Activated T-helper 1 cell treated with anti-CD3 and anti-CD28 coated beads, Interleukin-12 subunit alpha, Interleukin-12 subunit beta, Interleukin-2, Interleukin-4 antibody, amounts not matched to agents 30 ng/mL and 10 ng/mL and 1 ng/mL, durations not matched to agents 14 hours and 24 hours and 36 hours (primary cell): ENCODE data around the gene IL21R. TPM values are rescaled to one million over a fixed set of nuclear protein-coding genes. Genes with fewer than 3 reads are reported as not detected.

Experiments
- DNase-seq: peaks from one replicate; pipeline ENCODE4 v3.0.0; 2021; ENCODE audit warnings: low spot score
- H3K27ac Mint-ChIP-seq: one replicate; pipeline ENCODE4 v1.8.0; 2021; ENCODE audit warnings: mild to moderate bottlenecking, mixed read lengths
- H3K27me3 Mint-ChIP-seq: one replicate; pipeline ENCODE4 v1.8.0; 2022; ENCODE audit warnings: mild to moderate bottlenecking, moderate library complexity, mixed read lengths; ENCODE audit not compliant: insufficient read depth
- H3K36me3 Mint-ChIP-seq: one replicate; pipeline ENCODE4 v1.8.0; 2021; ENCODE audit warnings: low read depth, mixed read lengths
- H3K4me1 Mint-ChIP-seq: one replicate; pipeline ENCODE4 v1.8.0; 2021; ENCODE audit warnings: low read depth, mixed read lengths
- H3K4me3 Mint-ChIP-seq: one replicate; pipeline ENCODE4 v1.8.0; 2021; ENCODE audit warnings: mild to moderate bottlenecking, moderate library complexity, mixed read lengths
- H3K9me3 Mint-ChIP-seq: one replicate; pipeline ENCODE4 v1.8.0; 2021; ENCODE audit warnings: mixed read lengths
- intact Hi-C: fragments of 100-400 bp; cut with micrococcal nuclease; formaldehyde crosslinking; loops from one replicate; pipeline ENCODE4 v1.15.1; 2024
- total RNA-seq: library from RNA; stranded (reverse); gene quantifications from 2 replicates; pipeline ENCODE4 v1.2.3, GENCODE V29; 2022

The IL21R gene
- total RNA-seq, 1 donor from 2014 or later = 101 TPM

- DNase-seq = no peak
- H3K27ac Mint-ChIP-seq = no peak overlapping the region
- H3K9me3 Mint-ChIP-seq = no peaks in the 10 kb centered on the region
- H3K4me3 Mint-ChIP-seq = no peak overlapping the region
- no peaks in the 10 kb centered on the region for H3K27me3 Mint-ChIP-seq
- H3K4me1 Mint-ChIP-seq = no peaks in the 10 kb centered on the region
- H3K36me3 Mint-ChIP-seq = peaks cover 57% of the 10 kb centered on the region
- intact Hi-C loops = no loop called here
Observed at GRCh38 chr16:27474041-27474440, 72.1 kb downstream of the IL21R start.

DNA sequence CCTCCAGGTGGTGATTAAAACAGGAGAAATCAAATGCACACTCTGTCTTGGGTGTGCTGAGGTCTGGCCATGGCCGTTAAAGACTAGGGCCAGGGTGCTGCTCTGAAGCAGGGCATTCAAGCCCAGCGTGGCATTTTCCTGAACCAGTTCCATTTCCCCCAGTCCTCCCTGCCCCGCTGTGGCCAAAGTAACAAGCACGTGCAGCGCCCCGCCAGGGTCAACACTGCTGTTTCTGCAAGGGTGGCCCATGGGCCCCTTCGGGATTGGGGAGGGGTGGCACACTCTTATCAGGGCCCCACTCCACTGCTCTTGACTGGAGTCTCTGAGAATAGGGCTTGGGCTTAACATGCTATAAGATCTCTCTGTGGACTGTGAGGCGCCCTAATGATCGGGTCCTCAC is 72.9 kb downstream of the IL21R start:
- H3K27ac Mint-ChIP-seq = no peak overlapping the region

DNA sequence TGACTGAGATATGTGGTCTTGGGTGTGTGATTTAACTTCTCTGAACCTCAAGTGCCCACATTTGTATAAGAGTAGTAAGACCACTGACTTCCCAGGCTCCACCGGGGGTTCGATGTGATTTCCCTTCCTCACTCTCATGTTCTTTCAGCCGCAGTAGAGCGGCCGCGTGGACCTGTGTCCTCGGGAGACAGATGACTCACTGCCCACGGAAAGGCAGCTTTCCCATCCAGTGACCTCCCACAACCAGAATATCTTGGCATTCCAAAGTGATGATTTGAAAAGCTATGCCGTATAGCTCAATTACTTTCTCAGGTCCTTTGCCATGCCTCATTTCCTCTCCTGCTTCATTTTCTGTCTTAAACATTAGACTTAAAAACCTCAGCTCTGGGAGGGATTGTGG is 73.6 kb downstream of the IL21R start:
- no peak overlapping the region for H3K4me3 Mint-ChIP-seq
- peaks cover 49% of the 10 kb centered on the region for H3K36me3 Mint-ChIP-seq
- H3K9me3 Mint-ChIP-seq = no peaks in the 10 kb centered on the region
- no peaks in the 10 kb centered on the region for H3K27me3 Mint-ChIP-seq
- H3K4me1 Mint-ChIP-seq = no peaks in the 10 kb centered on the region
- H3K27ac Mint-ChIP-seq = no peak overlapping the region
- intact Hi-C loops = no loop called here
- no peak for DNase-seq

More for the DNA sequence above, 72.9 kb downstream of the IL21R start:
- DNase-seq = no peak
- Mint-ChIP-seq H3K27me3 (no peaks in the 10 kb centered on the region), H3K4me1 (no peaks in the 10 kb centered on the region), H3K36me3 (peaks cover 51% of the 10 kb centered on the region), H3K9me3 (no peaks in the 10 kb centered on the region), H3K4me3 (no peak overlapping the region)
- intact Hi-C loops = no loop called here

GRCh38 chr16:27476240-27476639 is 74.3 kb downstream of the IL21R start:
- DNase-seq = no peak
- H3K36me3 Mint-ChIP-seq = peaks cover 43% of the 10 kb centered on the region
- no peak overlapping the region for H3K4me3 Mint-ChIP-seq
- no peaks in the 10 kb centered on the region for H3K27me3 Mint-ChIP-seq
- H3K4me1 Mint-ChIP-seq = no peaks in the 10 kb centered on the region
- H3K9me3 Mint-ChIP-seq = no peaks in the 10 kb centered on the region
- H3K27ac Mint-ChIP-seq = no peak overlapping the region
- intact Hi-C loops = no loop called here

GRCh38 chr16:27480761-27481160 is 78.8 kb downstream of the IL21R start:
- H3K27ac Mint-ChIP-seq = no peak overlapping the region
- H3K4me3 Mint-ChIP-seq = no peak overlapping the region
- intact Hi-C loops = no loop called here
- no peaks in the 10 kb centered on the region for H3K4me1 Mint-ChIP-seq
- H3K9me3 Mint-ChIP-seq = no peaks in the 10 kb centered on the region
- peaks cover 48% of the 10 kb centered on the region for H3K36me3 Mint-ChIP-seq
- DNase-seq = no peak
- H3K27me3 Mint-ChIP-seq = no peaks in the 10 kb centered on the region

GRCh38 chr16:27481282-27481934 is 79.4 kb downstream of the IL21R start:
- Mint-ChIP-seq H3K27me3 (no peaks in the 10 kb centered on the region), H3K27ac (no peak overlapping the region), H3K4me1 (no peaks in the 10 kb centered on the region), H3K36me3 (peaks cover 47% of the 10 kb centered on the region), H3K4me3 (no peak overlapping the region), H3K9me3 (no peaks in the 10 kb centered on the region)
- no peak for DNase-seq
- intact Hi-C loops = no loop called here

DNA sequence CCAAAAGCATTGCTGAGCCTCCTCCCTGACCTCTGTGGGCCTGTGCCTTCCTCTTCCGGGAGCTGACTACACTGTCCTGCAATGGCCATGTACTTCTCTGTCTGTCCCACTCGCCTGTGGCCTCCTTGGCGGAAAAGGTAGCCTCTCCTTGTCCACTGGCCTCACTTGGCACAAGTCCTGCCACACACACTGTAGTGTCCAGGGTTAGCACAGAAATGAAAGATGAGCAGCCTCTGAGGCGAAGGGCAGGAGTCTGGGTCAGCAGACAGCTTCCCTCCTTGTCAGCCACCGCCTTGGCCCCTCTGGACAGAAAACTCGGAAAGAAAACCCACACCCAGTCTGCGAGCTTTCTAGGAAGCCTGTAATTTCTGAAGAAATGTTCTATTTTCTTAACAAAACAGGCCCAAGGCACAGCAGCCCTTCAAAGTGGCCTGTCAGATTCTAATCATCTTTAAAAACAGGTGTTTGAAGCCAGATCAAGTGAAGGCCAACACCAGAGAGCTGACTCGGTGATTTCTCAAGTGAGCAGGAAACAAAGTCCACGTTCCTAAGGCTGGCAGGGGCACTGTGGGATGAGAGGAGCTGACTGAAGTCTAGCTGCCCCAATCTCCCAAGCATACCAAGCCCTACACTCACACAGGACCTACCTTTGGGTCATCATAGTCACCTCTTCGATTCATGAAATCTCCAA is 80.6 kb downstream of the IL21R start:
- Mint-ChIP-seq H3K4me1 (no peaks in the 10 kb centered on the region), H3K4me3 (no peak overlapping the region), H3K27me3 (no peaks in the 10 kb centered on the region), H3K27ac (no peak overlapping the region), H3K9me3 (no peaks in the 10 kb centered on the region), H3K36me3 (peaks cover 46% of the 10 kb centered on the region)
- intact Hi-C loops = no loop called here
- DNase-seq = no peak

DNA sequence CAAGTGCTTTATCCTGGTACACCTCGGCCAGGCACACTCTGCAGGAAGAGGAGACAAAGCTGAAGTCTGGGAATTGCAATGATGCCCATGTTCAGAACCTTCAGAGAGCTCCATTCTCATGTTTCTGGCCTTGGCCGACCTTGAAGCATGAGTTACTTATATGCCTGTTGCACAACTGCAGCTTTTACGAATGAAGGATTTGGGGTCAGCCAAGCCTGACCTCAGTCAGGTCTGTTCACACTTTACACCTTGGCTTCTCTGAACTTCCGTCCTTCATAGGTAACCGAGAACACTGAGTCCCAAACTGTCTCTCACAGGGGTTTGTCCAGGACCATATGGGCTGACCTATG is 81.1 kb downstream of the IL21R start:
- Mint-ChIP-seq H3K4me1 (no peaks in the 10 kb centered on the region), H3K36me3 (peaks cover 47% of the 10 kb centered on the region), H3K27me3 (no peaks in the 10 kb centered on the region), H3K9me3 (no peaks in the 10 kb centered on the region), H3K4me3 (no peak overlapping the region), H3K27ac (no peak overlapping the region)
- intact Hi-C loops = no loop called here
- DNase-seq = no peak

DNA sequence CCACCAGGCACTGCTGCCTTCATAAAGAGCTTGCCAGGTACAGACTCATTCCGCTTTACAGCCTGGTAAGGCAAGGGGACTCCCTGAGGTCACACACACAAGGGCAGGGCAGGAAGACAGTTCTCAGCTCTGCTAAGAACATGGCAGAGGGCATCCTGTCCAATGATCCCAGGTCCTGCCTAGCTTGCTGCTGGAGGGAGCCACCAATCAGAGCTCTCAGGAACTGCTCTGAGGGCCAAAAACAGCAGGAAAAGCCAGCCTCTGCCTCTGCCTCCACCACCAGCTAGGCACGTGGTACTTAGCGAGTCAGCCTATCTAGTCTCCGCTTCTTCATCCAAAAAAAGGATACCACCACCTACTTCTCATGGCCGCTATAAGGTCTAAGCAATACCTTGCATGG is 81.7 kb downstream of the IL21R start:
- H3K4me3 Mint-ChIP-seq = no peak overlapping the region
- H3K36me3 Mint-ChIP-seq = peaks cover 49% of the 10 kb centered on the region

DNA sequence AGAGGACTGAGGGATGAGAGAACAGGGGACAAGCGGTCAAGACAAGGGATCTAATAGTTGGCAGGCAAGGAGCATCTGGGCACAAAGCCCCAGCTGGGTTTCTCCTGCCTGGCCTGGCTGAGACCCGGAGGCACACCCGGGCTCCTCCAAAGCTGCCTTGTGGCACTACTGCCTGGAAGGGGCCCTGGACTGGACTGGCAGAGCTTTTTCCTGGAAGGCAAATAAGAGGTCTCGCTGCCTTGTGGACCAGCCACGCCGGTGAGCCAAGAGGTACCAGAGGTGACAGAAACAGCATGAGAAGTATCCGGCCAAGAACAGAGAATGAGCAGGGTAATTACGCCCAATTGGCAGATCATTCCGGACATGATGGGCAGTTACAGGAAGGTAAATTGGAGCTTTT is 83.2 kb downstream of the IL21R start:
- intact Hi-C loops = no loop called here
- H3K27ac Mint-ChIP-seq = no peak overlapping the region

More for the DNA sequence above, 81.7 kb downstream of the IL21R start:
- Mint-ChIP-seq H3K27ac (no peak overlapping the region), H3K4me1 (no peaks in the 10 kb centered on the region), H3K27me3 (no peaks in the 10 kb centered on the region), H3K9me3 (no peaks in the 10 kb centered on the region)
- no peak for DNase-seq
- intact Hi-C loops = no loop called here

DNA sequence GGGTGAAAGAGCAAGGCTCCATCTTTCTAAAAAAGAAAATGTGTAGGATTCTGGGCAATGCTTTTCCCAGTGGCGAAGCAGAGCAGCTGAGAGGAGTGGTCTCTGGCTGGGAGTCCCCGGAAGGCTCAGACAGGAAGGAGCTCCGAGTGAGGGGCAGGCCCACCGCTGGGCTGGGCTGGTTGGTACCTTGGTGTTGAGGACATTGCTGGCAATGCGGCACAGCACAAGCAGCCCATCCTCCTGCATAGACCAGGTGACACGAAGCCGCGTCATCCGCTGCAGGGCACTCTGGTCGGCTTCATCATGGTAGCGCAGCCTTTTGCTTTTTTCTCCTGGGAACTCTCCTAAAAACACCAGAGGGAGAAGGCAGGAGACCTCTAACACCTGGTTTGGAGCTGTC is 83.8 kb downstream of the IL21R start:
- no peak overlapping the region for H3K4me3 Mint-ChIP-seq
- H3K4me1 Mint-ChIP-seq = no peaks in the 10 kb centered on the region
- H3K27ac Mint-ChIP-seq = no peak overlapping the region
- intact Hi-C loops = no loop called here
- no peaks in the 10 kb centered on the region for H3K9me3 Mint-ChIP-seq
- H3K36me3 Mint-ChIP-seq = peaks cover 55% of the 10 kb centered on the region
- no peaks in the 10 kb centered on the region for H3K27me3 Mint-ChIP-seq
- DNase-seq = no peak

More for the DNA sequence above, 83.2 kb downstream of the IL21R start:
- Mint-ChIP-seq H3K27me3 (no peaks in the 10 kb centered on the region), H3K9me3 (no peaks in the 10 kb centered on the region), H3K4me3 (no peak overlapping the region), H3K4me1 (no peaks in the 10 kb centered on the region), H3K36me3 (peaks cover 55% of the 10 kb centered on the region)
- DNase-seq = no peak

GRCh38 chr16:27486344-27486743 is 84.4 kb downstream of the IL21R start:
- Mint-ChIP-seq H3K9me3 (no peaks in the 10 kb centered on the region), H3K36me3 (peaks cover 53% of the 10 kb centered on the region), H3K27ac (no peak overlapping the region), H3K27me3 (no peaks in the 10 kb centered on the region), H3K4me1 (no peaks in the 10 kb centered on the region), H3K4me3 (no peak overlapping the region)
- intact Hi-C loops = no loop called here
- no peak for DNase-seq

DNA sequence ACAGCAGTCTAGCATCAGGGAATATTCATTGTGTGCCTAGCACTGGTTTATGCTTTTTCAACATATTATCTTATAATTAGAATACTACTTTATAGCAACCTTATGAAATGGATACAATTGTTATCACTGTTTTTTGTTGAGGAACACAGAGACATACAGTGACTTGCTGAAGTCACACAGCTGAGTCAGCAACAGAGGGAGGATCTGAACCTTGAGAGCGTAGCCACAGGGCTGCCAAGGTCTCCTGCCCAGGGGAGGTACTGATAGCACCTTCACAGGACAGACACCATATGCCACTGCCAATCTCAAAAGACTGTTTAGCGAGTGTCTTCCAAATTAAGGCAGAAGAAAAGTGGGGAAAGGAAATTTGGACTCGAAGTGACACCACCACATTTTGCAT is 84.8 kb downstream of the IL21R start:
- intact Hi-C loops = no loop called here
- Mint-ChIP-seq H3K27me3 (no peaks in the 10 kb centered on the region), H3K9me3 (no peaks in the 10 kb centered on the region), H3K36me3 (peaks cover 49% of the 10 kb centered on the region), H3K4me3 (no peak overlapping the region), H3K4me1 (no peaks in the 10 kb centered on the region), H3K27ac (no peak overlapping the region)
- no peak for DNase-seq

GRCh38 chr16:27489421-27489820 is 87.4 kb downstream of the IL21R start:
- Mint-ChIP-seq H3K36me3 (peaks cover 43% of the 10 kb centered on the region), H3K27me3 (no peaks in the 10 kb centered on the region), H3K27ac (no peak overlapping the region), H3K4me3 (no peak overlapping the region), H3K4me1 (no peaks in the 10 kb centered on the region), H3K9me3 (no peaks in the 10 kb centered on the region)
- DNase-seq = no peak
- intact Hi-C loops = no loop called here
